Nephron (organoid): ENCODE results near the gene ZKSCAN4.

Experiments used
- H3K27ac Mint-ChIP-seq, 3 experiments: 2 replicates each; pipeline ENCODE4 v1.8.0; 2020; ENCODE audit warnings: mixed read lengths in 3 of 3, mild to moderate bottlenecking in 2 of 3, moderate library complexity in 1 of 3
- H3K27me3 Mint-ChIP-seq: 2 replicates; pipeline ENCODE4 v1.8.0; 2021; ENCODE audit warnings: low read depth, mild to moderate bottlenecking, moderate library complexity, mixed read lengths
- H3K36me3 Mint-ChIP-seq: 2 replicates; pipeline ENCODE4 v1.8.0; 2020; ENCODE audit warnings: low read depth, mixed read lengths
- H3K4me1 Mint-ChIP-seq: 2 replicates; pipeline ENCODE4 v1.8.0; 2020; ENCODE audit warnings: mixed read lengths
- H3K4me3 Mint-ChIP-seq, 3 experiments: 2 replicates each; pipeline ENCODE4 v1.8.0; 2020; ENCODE audit warnings: mild to moderate bottlenecking in 3 of 3, mixed read lengths in 3 of 3, moderate library complexity in 2 of 3
- H3K9me3 Mint-ChIP-seq: 2 replicates; pipeline ENCODE4 v1.8.0; 2020; ENCODE audit warnings: mixed read lengths
- CTCF ChIP-seq, 3 experiments: fragments of 200-600 bp; sonication (generic); IDR thresholded peaks; one replicate each; pipeline ENCODE4 v1.5.0; 2021; ENCODE audit warnings: antibody characterized with exemption in 3 of 3; ENCODE audit not compliant: unreplicated experiment in 3 of 3

The ZKSCAN4 gene

GRCh38 chr6:28206527-28206926 is 45.5 kb downstream of the ZKSCAN4 start:
- Mint-ChIP-seq H3K9me3 (peaks cover 12% of the 10 kb centered on the region), H3K27me3 (peaks cover 90% of the 10 kb centered on the region), H3K27ac (no peak overlapping the region), H3K36me3 (peaks cover 4% of the 10 kb centered on the region), H3K4me1 (peaks cover 26% of the 10 kb centered on the region), H3K4me3 (peak overlapping the region in 2 of 3 experiments; percentile 85)
- TF ChIP-seq CTCF (IDR thresholded peaks at IDR 0.05; ENCODE audit: unreplicated experiment in 3 of 3): no peak

- H3K4me1 Mint-ChIP-seq: peaks cover 26% of the 10 kb centered on the region
- peaks cover 87% of the 10 kb centered on the region for H3K27me3 Mint-ChIP-seq
- H3K36me3 Mint-ChIP-seq: peaks cover 4% of the 10 kb centered on the region
- H3K27ac Mint-ChIP-seq: no peak overlapping the region
- no peak overlapping the region for H3K4me3 Mint-ChIP-seq
- peaks cover 12% of the 10 kb centered on the region for H3K9me3 Mint-ChIP-seq
- TF ChIP-seq CTCF (IDR thresholded peaks at IDR 0.05; ENCODE audit: unreplicated experiment in 3 of 3): no peak
Observed at GRCh38 chr6:28205879-28206278, 46.2 kb downstream of the ZKSCAN4 start.

GRCh38 chr6:28203201-28203600 is 48.9 kb downstream of the ZKSCAN4 start:
- peaks cover 13% of the 10 kb centered on the region for H3K4me1 Mint-ChIP-seq
- TF ChIP-seq CTCF (IDR thresholded peaks at IDR 0.05; ENCODE audit: unreplicated experiment in 3 of 3): no peak
- no peak overlapping the region for H3K27ac Mint-ChIP-seq
- peaks cover 72% of the 10 kb centered on the region for H3K27me3 Mint-ChIP-seq
- peaks cover 21% of the 10 kb centered on the region for H3K9me3 Mint-ChIP-seq
- H3K36me3 Mint-ChIP-seq: no peaks in the 10 kb centered on the region
- H3K4me3 Mint-ChIP-seq: no peak overlapping the region

GRCh38 chr6:28200020-28200419 is 52.0 kb downstream of the ZKSCAN4 start:
- Mint-ChIP-seq H3K4me3 (no peak overlapping the region), H3K4me1 (no peaks in the 10 kb centered on the region), H3K27ac (no peak overlapping the region), H3K36me3 (no peaks in the 10 kb centered on the region), H3K27me3 (peaks cover 40% of the 10 kb centered on the region), H3K9me3 (peaks cover 26% of the 10 kb centered on the region)
- no peak for TF ChIP-seq CTCF (IDR thresholded peaks at IDR 0.05; ENCODE audit: unreplicated experiment in 3 of 3)
